ENCODE data around the gene SLC38A10. TPM values are rescaled to one million over a fixed set of nuclear protein-coding genes. Genes with fewer than 3 reads are reported as not detected.

The SLC38A10 gene
- total RNA-seq, 1 experiment from 2014 or later: 121 TPM

DNA sequence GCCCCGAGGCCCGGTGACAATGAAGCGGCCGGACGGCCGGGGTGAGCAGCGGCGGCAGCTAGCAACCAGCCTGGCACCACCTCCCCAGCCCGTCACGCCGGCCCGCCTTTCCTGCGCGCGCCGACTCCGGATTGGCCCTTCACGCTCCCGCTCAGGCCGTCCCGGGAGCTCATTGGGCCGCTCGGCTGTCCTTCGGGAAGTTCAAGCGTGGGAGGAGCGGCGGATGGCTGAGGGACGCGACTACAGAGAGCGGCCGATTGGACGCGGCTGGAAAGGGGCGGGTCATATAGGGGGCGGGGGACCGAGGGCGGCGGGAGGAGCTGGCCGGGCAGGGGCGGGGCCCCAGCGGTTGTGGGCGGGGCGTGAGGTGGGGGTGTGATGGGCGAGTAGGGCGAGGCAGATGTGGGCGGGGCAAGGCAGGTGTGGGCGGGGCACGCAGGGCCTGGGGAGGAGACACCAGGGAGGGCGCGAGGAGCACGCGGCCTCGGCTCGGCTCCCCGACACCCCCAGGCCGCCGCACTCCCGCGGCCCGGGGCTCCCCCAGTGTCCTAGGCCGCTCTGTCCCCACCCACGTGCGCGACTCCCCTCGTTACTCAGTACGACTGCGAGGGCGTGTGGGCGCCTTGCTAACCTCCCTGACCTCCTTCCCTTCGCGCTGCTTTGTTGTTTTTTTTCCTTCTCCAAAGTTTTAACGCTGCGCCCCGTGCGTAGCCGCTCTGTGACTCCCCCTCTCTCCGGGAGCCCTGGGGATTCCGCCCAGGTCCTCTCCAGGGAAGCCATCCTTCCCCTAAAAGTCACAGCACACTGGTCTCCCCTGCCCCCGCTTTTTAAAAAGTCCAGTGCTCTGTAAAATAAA lies 72.0 kb downstream of the SLC38A10 start, which contains the start of gene CEP131:
Gene CEP131 (minus strand): TSS at position 60 of the 856 bp plus-strand sequence. CDS start 2,909 bp downstream, outside the sequence.
- H3K27ac Mint-ChIP-seq (ENCODE audit: unreplicated experiment): peak within 1 kb of the TSS; percentile 91
- peaks cover 26% of the 10 kb centered on the region for H3K36me3 Mint-ChIP-seq (ENCODE audit: insufficient read depth, unreplicated experiment)
- H3K4me1 Mint-ChIP-seq (ENCODE audit: low read depth, unreplicated experiment): peaks cover 15% of the 10 kb centered on the region
- CTCF ChIA-PET: interaction anchor here (0.6 to 1.2 kb wide), 13 partner anchors 16 to 989 kb away, joined by 3 to 9 read pairs (median 4); partner anchors contain the start of genes NDUFAF8 and TEPSIN
- TF ChIP-seq, protein P1, sequence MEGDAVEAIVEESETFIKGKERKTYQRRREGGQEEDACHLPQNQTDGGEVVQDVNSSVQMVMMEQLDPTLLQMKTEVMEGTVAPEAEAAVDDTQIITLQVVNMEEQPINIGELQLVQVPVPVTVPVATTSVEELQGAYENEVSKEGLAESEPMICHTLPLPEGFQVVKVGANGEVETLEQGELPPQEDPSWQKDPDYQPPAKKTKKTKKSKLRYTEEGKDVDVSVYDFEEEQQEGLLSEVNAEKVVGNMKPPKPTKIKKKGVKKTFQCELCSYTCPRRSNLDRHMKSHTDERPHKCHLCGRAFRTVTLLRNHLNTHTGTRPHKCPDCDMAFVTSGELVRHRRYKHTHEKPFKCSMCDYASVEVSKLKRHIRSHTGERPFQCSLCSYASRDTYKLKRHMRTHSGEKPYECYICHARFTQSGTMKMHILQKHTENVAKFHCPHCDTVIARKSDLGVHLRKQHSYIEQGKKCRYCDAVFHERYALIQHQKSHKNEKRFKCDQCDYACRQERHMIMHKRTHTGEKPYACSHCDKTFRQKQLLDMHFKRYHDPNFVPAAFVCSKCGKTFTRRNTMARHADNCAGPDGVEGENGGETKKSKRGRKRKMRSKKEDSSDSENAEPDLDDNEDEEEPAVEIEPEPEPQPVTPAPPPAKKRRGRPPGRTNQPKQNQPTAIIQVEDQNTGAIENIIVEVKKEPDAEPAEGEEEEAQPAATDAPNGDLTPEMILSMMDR (IDR thresholded peaks at IDR 0.05; ENCODE audit: unreplicated experiment): no peak
- no peaks in the 10 kb centered on the region for H3K27me3 Mint-ChIP-seq (ENCODE audit: unreplicated experiment)
- intact Hi-C loops (cut with micrococcal nuclease; ENCODE audit: unreplicated experiment): no loop called here
- peak; percentile 99 for DNase-seq
- no peaks in the 10 kb centered on the region for H3K9me3 Mint-ChIP-seq (ENCODE audit: low read depth, unreplicated experiment)
- peak within 1 kb of the TSS; percentile 71 for H3K4me3 Mint-ChIP-seq (ENCODE audit: low read depth, unreplicated experiment)
- no TSS peak for BruUV-seq (replicated peaks)

DNA sequence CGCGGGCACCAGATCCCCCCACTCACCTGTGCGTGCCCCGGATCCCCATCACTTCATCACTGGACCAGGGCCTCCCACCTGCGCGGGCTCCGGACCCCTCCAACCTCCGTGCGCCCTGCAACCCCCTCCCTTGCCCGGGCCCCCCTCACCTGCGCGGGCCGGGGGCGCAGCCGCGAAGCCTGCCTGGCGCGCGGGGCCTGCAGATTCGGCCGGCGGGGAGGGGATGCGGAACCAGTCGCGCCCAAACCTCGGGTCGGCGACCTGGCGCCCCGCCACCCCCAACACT lies 72.5 kb downstream of the SLC38A10 start:
- H3K36me3 Mint-ChIP-seq (ENCODE audit: insufficient read depth, unreplicated experiment): peaks cover 29% of the 10 kb centered on the region
- CTCF ChIA-PET: interaction anchor here (0.6 to 1.2 kb wide), 12 partner anchors 16 to 990 kb away, joined by 3 to 9 read pairs (median 4); partner anchors contain the start of genes NDUFAF8 and TEPSIN
- H3K4me3 Mint-ChIP-seq (ENCODE audit: low read depth, unreplicated experiment): peak overlapping the region; percentile 71
- intact Hi-C loops (cut with micrococcal nuclease; ENCODE audit: unreplicated experiment): no loop called here
- peaks cover 15% of the 10 kb centered on the region for H3K4me1 Mint-ChIP-seq (ENCODE audit: low read depth, unreplicated experiment)
- H3K27ac Mint-ChIP-seq (ENCODE audit: unreplicated experiment): peak overlapping the region; percentile 91
- TF ChIP-seq, protein P1 (IDR thresholded peaks at IDR 0.05; ENCODE audit: unreplicated experiment): no peak
- no peak for DNase-seq
- BruUV-seq (replicated peaks): no TSS peak
- no peaks in the 10 kb centered on the region for H3K27me3 Mint-ChIP-seq (ENCODE audit: unreplicated experiment)
- no peaks in the 10 kb centered on the region for H3K9me3 Mint-ChIP-seq (ENCODE audit: low read depth, unreplicated experiment)

DNA sequence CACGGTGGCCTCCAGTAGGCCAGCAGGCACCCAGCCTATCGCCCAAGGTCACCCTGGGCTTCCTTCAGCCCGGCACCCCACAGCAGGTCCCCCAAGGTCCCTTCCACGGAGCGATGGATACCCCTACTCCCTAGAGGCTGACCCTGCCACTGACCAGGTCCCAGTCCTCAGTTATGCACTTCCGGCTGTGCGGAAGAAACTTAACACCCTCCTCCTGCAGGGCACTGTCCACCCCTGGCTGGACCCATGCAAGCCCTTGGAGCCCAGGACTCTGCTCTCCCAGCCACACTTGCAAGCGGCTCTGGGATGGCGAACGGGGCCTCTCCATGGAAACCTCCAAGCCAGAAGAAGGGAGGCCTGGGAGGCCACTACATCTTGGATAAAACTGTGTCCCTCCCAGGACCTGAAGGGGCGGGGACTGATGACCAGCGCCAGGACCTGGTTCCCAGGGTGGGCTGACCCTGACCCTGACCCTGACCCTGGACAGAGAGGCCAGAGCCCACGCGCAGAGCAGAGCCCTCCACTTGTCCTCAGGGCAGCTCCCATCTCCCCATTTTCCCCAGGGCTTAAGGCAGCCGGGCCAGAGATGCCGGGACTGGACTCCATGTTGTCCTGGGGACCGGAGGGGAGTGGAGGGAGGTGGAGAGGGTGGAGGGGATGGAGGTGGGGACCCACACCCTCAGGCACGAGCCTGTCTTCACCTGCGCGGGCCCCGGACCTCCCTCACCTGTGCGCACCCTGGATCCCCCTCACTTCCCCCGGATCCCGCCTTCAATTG lies 73.1 kb downstream of the SLC38A10 start:
- intact Hi-C loops (cut with micrococcal nuclease; ENCODE audit: unreplicated experiment): no loop called here
- H3K4me3 Mint-ChIP-seq (ENCODE audit: low read depth, unreplicated experiment): peak overlapping the region; percentile 71
- no peaks in the 10 kb centered on the region for H3K9me3 Mint-ChIP-seq (ENCODE audit: low read depth, unreplicated experiment)
- H3K27ac Mint-ChIP-seq (ENCODE audit: unreplicated experiment): no peak overlapping the region
- no peaks in the 10 kb centered on the region for H3K27me3 Mint-ChIP-seq (ENCODE audit: unreplicated experiment)
- TF ChIP-seq, protein P1 (IDR thresholded peaks at IDR 0.05; ENCODE audit: unreplicated experiment): no peak
- CTCF ChIA-PET: interaction anchor here (1.0 to 1.2 kb wide), 2 partner anchors 32 to 199 kb away, joined by 3 to 4 read pairs; no protein-coding TSS in a partner anchor
- H3K4me1 Mint-ChIP-seq (ENCODE audit: low read depth, unreplicated experiment): peaks cover 15% of the 10 kb centered on the region
- peaks cover 29% of the 10 kb centered on the region for H3K36me3 Mint-ChIP-seq (ENCODE audit: insufficient read depth, unreplicated experiment)
- BruUV-seq (replicated peaks): no TSS peak
- no peak for DNase-seq

DNA sequence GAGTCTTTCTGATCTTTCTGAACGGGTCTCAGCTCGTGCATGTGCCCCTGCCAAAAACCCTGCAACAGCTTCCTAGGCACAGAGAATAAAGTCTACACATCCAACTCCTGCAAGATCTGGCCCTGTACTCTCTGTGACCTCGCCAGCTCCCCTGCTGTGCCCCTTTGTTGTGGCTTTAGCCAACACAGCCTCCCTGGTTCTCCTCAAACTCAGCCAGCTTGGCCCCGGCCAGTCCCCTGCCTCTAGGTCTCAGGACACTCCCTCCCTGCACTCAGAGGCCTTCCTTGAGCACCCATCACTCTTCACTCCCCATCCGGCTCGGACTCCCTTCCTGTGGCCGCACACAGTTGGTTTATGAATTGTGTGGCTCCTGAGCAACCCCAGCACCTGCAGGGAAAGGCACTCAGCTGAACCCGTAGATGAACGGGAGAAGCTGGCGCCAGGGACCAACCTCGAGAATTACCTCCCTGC lies 73.7 kb downstream of the SLC38A10 start:
- Mint-ChIP-seq H3K36me3 (ENCODE audit: insufficient read depth, unreplicated experiment) (peaks cover 29% of the 10 kb centered on the region), H3K4me1 (ENCODE audit: low read depth, unreplicated experiment) (peaks cover 15% of the 10 kb centered on the region), H3K27ac (ENCODE audit: unreplicated experiment) (no peak overlapping the region), H3K9me3 (ENCODE audit: low read depth, unreplicated experiment) (no peaks in the 10 kb centered on the region), H3K4me3 (ENCODE audit: low read depth, unreplicated experiment) (peak overlapping the region; percentile 71), H3K27me3 (ENCODE audit: unreplicated experiment) (no peaks in the 10 kb centered on the region)
- no peak for DNase-seq
- intact Hi-C loops (cut with micrococcal nuclease; ENCODE audit: unreplicated experiment): no loop called here
- TF ChIP-seq, protein P1 (IDR thresholded peaks at IDR 0.05; ENCODE audit: unreplicated experiment): no peak
- CTCF ChIA-PET: no interaction called here
- no TSS peak for BruUV-seq (replicated peaks)

Measured in Calu3 (cell line).